Tibial nerve (tissue), 4 donors: Measurements from ENCODE around the gene SAMD7. TPM values are rescaled to one million over a fixed set of nuclear protein-coding genes. Genes with fewer than 3 reads are reported as not detected.

Source experiments
- DNase-seq, 2 donors: peaks; one replicate each; pipeline ENCODE4 v3.0.0-alpha.2; 2019; ENCODE audit warnings: low spot score in 2 of 2
- H3K27ac ChIP-seq, 4 donors: fragments of 200-600 bp; sonication (generic) in 3 of 4; one replicate each; pipeline ENCODE4 v1.5.1; 2017 to 2019; ENCODE audit warnings: mild to moderate bottlenecking in 1 of 4
- H3K27me3 ChIP-seq, 2 donors: fragments of 200-600 bp; sonication (generic) in 1 of 2; one replicate each; pipeline versions ENCODE4 v1.5.1 to v1.6.0; 2017 to 2019
- H3K36me3 ChIP-seq, 3 donors: fragments of 200-600 bp; sonication (generic); one replicate each; pipeline ENCODE4 v1.5.1; 2018 to 2019
- H3K4me1 ChIP-seq, 4 donors: fragments of 200-600 bp; sonication (generic) in 3 of 4; one replicate each; pipeline ENCODE4 v1.5.1; 2017 to 2019
- H3K4me3 ChIP-seq, 4 donors: fragments of 200-600 bp; sonication (generic) in 3 of 4; one replicate each; pipeline ENCODE4 v1.5.1; 2017 to 2019; ENCODE audit warnings: mild to moderate bottlenecking in 1 of 4, moderate library complexity in 1 of 4
- H3K9me3 ChIP-seq, 4 donors: fragments of 200-600 bp; sonication (generic) in 3 of 4; one replicate each; pipeline ENCODE4 v1.5.1; 2017 to 2019
- EP300 ChIP-seq, 2 donors: sonication (generic); formaldehyde crosslinking; IDR thresholded peaks; one replicate each; pipeline ENCODE4 v1.6.1; 2017; ENCODE audit warnings: antibody characterized with exemption in 2 of 2, mild to moderate bottlenecking in 1 of 2
- POLR2A ChIP-seq, 2 donors: fragments of 450-650 bp; IDR thresholded peaks; one replicate each; pipeline ENCODE4 v1.6.1; 2017; ENCODE audit warnings: antibody characterized with exemption in 2 of 2, mild to moderate bottlenecking in 2 of 2, moderate library complexity in 2 of 2
- WGBS, 2 donors: methylation state at CpG; one replicate each; pipeline ENCODE4 v1.1.5; 2018; 5-methylcytosine and 5-hydroxymethylcytosine counted together
- total RNA-seq, 4 donors: library from RNA; depleted of rRNA; stranded (reverse); fragments of >200 nt; gene quantifications; one replicate each; pipeline ENCODE4 v1.1.0, GENCODE V29; 2016
- TF ChIP-seq, protein P1 (sequence below), 5 experiments: fragments of 200-600 bp in 3 of 5; fragments of 450-650 bp in 2 of 5; sonication (generic) in 3 of 5; IDR thresholded peaks; one replicate each; pipeline ENCODE4 v1.5.1; 2016 to 2019; ENCODE audit warnings: antibody characterized with exemption in 5 of 5, mild to moderate bottlenecking in 3 of 5, moderate library complexity in 2 of 5

SAMD7 gene
- total RNA-seq, 4 donors from 2014 or later = not detected

DNA sequence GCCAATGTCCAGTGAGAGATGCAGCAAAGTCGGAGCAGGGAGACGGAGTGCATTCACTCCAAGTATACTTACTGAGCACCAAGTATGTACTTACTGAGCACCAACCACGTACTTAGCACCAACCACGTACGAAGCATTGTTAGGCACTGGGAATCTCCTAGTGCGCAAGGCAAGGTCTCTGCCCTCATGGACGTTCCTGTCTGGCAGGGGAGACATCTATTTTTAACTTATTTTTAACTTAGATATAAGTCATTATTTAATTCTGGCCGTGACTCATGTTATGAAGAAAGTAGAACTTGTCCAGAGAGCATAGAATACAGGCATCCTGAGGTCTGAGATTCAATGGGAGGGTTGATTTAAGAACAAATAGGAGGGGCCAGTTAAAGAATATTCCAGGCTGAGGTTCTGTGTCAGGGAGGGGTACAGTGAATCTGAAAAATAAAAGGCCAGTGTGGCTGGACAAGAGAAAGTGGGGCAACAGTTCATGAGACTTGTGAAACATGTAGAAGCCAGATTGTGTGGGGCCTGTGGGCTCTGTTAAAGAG, 32.3 kb upstream of the SAMD7 start:
- no peaks in the 10 kb centered on the region for H3K9me3 ChIP-seq
- no peak for DNase-seq
- H3K4me1 ChIP-seq = no peaks in the 10 kb centered on the region
- H3K27me3 ChIP-seq = no peaks in the 10 kb centered on the region
- no peaks in the 10 kb centered on the region for H3K36me3 ChIP-seq
- WGBS, 2 donors = 80 to 84% methylated on average over 8 of the region's 8 CpGs
- no peak for TF ChIP-seq POLR2A (IDR thresholded peaks at IDR 0.05)
- TF ChIP-seq, protein P1, sequence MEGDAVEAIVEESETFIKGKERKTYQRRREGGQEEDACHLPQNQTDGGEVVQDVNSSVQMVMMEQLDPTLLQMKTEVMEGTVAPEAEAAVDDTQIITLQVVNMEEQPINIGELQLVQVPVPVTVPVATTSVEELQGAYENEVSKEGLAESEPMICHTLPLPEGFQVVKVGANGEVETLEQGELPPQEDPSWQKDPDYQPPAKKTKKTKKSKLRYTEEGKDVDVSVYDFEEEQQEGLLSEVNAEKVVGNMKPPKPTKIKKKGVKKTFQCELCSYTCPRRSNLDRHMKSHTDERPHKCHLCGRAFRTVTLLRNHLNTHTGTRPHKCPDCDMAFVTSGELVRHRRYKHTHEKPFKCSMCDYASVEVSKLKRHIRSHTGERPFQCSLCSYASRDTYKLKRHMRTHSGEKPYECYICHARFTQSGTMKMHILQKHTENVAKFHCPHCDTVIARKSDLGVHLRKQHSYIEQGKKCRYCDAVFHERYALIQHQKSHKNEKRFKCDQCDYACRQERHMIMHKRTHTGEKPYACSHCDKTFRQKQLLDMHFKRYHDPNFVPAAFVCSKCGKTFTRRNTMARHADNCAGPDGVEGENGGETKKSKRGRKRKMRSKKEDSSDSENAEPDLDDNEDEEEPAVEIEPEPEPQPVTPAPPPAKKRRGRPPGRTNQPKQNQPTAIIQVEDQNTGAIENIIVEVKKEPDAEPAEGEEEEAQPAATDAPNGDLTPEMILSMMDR (IDR thresholded peaks at IDR 0.05) = no peak
- TF ChIP-seq EP300 (IDR thresholded peaks at IDR 0.05) = no peak
- no peak overlapping the region for H3K27ac ChIP-seq
- no peak overlapping the region for H3K4me3 ChIP-seq

DNA sequence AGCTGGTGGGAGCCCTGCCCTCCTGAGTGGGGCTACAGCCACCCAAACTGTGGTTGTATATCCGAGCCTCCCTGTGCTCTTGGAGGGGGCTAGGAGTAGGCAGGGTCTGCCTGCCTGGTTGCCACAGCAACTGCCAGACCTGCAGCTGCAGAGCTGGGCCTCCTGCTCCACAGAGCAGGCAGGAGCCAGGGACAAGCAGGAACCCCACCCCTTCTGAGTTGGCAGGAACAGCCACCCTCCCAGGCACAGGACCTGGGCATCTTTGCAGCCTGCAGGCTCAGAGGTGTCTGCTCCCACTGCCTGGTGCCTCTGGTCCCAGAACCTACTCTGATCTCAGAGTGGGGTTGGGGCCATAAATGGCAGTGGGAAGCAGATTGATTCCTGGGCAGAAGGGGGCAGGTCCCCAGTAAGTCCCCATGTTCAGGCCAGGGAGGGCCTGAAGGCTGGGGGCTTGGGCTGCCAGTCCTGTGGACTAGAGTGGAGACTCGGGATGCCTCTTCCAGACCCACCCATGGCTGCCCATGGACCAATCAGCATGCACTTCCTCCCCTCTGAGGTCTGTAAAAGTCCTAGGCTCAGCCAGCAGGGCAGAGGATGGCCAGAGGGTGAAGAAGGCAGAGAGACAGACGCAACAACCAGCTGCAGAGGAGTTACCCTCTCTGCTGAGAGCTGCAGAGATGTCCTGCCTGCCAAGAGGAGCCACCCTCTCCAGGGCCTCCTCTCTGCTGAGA, 31.4 kb upstream of the SAMD7 start:
- H3K4me3 ChIP-seq = no peak overlapping the region
- no peaks in the 10 kb centered on the region for H3K4me1 ChIP-seq
- H3K27me3 ChIP-seq = no peaks in the 10 kb centered on the region
- DNase-seq = no peak
- 37 to 39% methylated on average over 3 of the region's 3 CpGs for WGBS, 2 donors
- no peaks in the 10 kb centered on the region for H3K9me3 ChIP-seq
- no peak overlapping the region for H3K27ac ChIP-seq
- no peaks in the 10 kb centered on the region for H3K36me3 ChIP-seq
- TF ChIP-seq EP300 (IDR thresholded peaks at IDR 0.05) = no peak
- TF ChIP-seq, protein P1 (IDR thresholded peaks at IDR 0.05) = no peak
- no peak for TF ChIP-seq POLR2A (IDR thresholded peaks at IDR 0.05)

DNA sequence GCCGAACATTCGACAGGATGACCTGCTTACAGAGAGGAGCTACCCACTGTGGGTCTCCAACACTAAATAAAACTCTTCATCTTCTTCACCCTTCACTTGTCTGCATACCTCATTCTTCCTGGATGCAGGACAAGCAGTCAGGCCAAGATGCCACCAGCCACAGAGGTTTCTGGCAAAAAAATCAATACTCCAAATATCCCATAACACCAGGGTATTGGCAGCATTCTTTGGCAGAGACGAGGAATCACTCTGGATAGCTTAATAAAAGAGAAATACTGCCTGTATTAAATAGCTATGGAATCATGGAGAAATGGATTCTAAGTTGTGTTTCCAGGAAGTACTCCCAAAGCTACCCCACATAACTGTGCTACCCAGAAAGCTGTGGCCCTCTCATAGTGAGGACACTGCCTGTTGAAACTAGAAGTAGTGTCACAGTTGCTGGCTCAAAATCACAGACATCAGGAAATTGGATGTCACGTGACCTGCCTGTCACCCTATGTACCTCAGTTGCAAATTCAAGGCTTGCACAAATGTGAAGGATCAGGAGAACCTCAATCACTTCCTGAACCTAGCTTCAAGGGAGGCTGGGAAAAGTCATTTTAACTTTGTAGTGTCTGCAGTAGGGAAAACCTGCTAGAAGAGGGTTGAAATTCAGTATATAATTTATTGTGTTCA, 30.7 kb upstream of the SAMD7 start:
- no peaks in the 10 kb centered on the region for H3K4me1 ChIP-seq
- H3K27ac ChIP-seq = no peak overlapping the region
- 76 to 78% methylated on average over 4 of the region's 4 CpGs for WGBS, 2 donors
- H3K36me3 ChIP-seq = no peaks in the 10 kb centered on the region
- TF ChIP-seq EP300 (IDR thresholded peaks at IDR 0.05) (no peak), POLR2A (IDR thresholded peaks at IDR 0.05) (no peak)
- TF ChIP-seq, protein P1 (IDR thresholded peaks at IDR 0.05) = no peak
- DNase-seq = no peak
- H3K4me3 ChIP-seq = no peak overlapping the region
- H3K27me3 ChIP-seq = no peaks in the 10 kb centered on the region
- no peaks in the 10 kb centered on the region for H3K9me3 ChIP-seq

DNA sequence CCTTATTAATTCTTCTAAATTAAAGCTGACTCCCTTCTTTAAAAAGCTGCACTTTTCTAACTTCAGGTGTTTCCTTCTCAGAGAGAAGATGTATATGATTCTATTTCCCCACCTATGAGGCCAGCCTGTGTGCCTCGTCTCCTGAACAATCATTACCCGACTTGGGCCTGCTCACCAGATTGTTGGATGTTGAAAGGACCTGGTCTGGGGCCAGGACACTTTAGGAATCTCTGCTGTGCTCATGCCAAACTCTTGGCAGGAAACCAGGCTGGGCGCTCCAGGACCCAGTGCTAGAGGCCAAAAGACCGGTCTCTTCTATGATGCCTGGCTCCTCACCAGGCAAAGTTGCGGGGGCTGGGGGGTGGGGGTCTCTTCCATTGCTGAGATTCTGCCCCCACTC, 24.7 kb upstream of the SAMD7 start:
- TF ChIP-seq POLR2A (IDR thresholded peaks at IDR 0.05) (no peak), EP300 (IDR thresholded peaks at IDR 0.05) (no peak)
- TF ChIP-seq, protein P1 (IDR thresholded peaks at IDR 0.05) = no peak
- no peaks in the 10 kb centered on the region for H3K27me3 ChIP-seq
- peaks cover 0 to 10% (median 0%) of the 10 kb centered on the region in 4 donors for H3K4me1 ChIP-seq
- H3K36me3 ChIP-seq = no peaks in the 10 kb centered on the region
- H3K4me3 ChIP-seq = no peak overlapping the region
- peak overlapping the region in 1 of 4 donors; percentile 26 for H3K27ac ChIP-seq
- peak in 1 of 2 donors; percentile 23 for DNase-seq
- 26 to 29% methylated on average over 4 to 5 of the region's 5 CpGs for WGBS, 2 donors
- no peaks in the 10 kb centered on the region for H3K9me3 ChIP-seq

DNA sequence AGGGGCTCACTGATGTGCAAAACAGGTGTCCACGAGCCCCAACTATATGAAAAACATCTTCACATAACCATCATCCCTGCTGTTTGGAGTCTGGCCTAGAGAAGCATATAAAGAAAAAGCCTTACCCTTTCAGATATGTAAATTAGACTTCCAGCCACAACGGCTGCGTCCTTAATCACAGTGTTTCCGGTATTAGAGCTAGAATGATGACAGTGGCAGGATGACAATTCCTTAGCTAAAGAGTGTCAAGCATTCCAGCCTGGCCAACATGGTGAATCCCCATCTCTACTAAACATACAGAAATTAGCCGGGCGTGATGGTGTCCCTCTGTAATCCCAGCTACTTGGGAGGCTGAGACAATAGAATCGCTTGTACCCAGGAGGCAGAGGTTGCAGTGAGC, 19.5 kb upstream of the SAMD7 start:
- no peaks in the 10 kb centered on the region for H3K27me3 ChIP-seq
- TF ChIP-seq EP300 (IDR thresholded peaks at IDR 0.05) (no peak), POLR2A (IDR thresholded peaks at IDR 0.05) (no peak)
- TF ChIP-seq, protein P1 (IDR thresholded peaks at IDR 0.05) = no peak
- no peak for DNase-seq
- H3K4me1 ChIP-seq = peaks cover 0 to 2% (median 0%) of the 10 kb centered on the region in 4 donors
- H3K27ac ChIP-seq = no peak overlapping the region
- no peaks in the 10 kb centered on the region for H3K36me3 ChIP-seq
- WGBS, 2 donors = 71% methylated on average over 7 of the region's 7 CpGs
- H3K4me3 ChIP-seq = no peak overlapping the region
- H3K9me3 ChIP-seq = no peaks in the 10 kb centered on the region
